GM12878 (cell line): Measurements from ENCODE around the gene TEX261. TPM values are rescaled to one million over a fixed set of nuclear protein-coding genes. Genes with fewer than 3 reads are reported as not detected.
"Not testable (repeated sequence)": the region's sequence is repeated elsewhere in the genome, so short reads cannot be mapped to it uniquely, and the experiment has no call there.

Experiments
- ATAC-seq: fragments of 200-7000 bp; cut with Tn5 transposase; 3 replicates; pipeline ENCODE4 v1.9.1; 2020; ENCODE audit warnings: mild to moderate bottlenecking, moderate library complexity
- BruUV-seq: library from RNA; stranded (reverse); fragments of 400-500 nt; replicated peaks from 2 replicates; lab custom pipeline; 2021; lab: Mats Ljungman, UMichigan
- CTCF ChIA-PET: fragments of 300-600 bp; sonication (Branson Sonifier 250); formaldehyde crosslinking; extraction: SDS; loops from one replicate; lab custom pipeline; 2021; ENCODE audit warnings: inconsistent platforms; lab: Yijun Ruan, JAX
- POLR2A ChIA-PET: fragments of 350-600 bp; formaldehyde crosslinking; extraction: SDS; loops from one replicate; lab custom pipeline; 2021; ENCODE audit warnings: inconsistent platforms; lab: Charles Lee
- RAD21 ChIA-PET: fragments of 300-600 bp; sonication (Branson Sonifier 250); formaldehyde crosslinking; loops from one replicate; lab custom pipeline; 2023; ENCODE audit warnings: antibody characterized with exemption; ENCODE audit not compliant: unreplicated experiment; lab: Charles Lee
- SMC1A ChIA-PET: fragments of 300-600 bp; sonication (Branson Sonifier 250); formaldehyde crosslinking; loops from one replicate; lab custom pipeline; 2023; ENCODE audit not compliant: unreplicated experiment, uncharacterized antibody; lab: Charles Lee
- DNase-seq: peaks from one replicate; pipeline ENCODE4 v3.0.0-alpha.2; 2011; ENCODE audit warnings: low read depth, low spot score
- FAIRE-seq: peaks from 3 replicates; lab custom pipeline; 2011; peaks lifted over from hg19 to GRCh38; lab: Jason Lieb, UNC
- H2AFZ ChIP-seq: 2 replicates; pipeline ENCODE4 v1.6.0; 2011; ENCODE audit warnings: low read depth, low read length, control low read depth; ENCODE audit not compliant: control insufficient read depth
- H3K27ac ChIP-seq: 2 replicates; pipeline ENCODE4 v1.5.1; 2011; ENCODE audit warnings: control low read depth; ENCODE audit not compliant: control insufficient read depth, insufficient read depth
- H3K27me3 ChIP-seq, 2 experiments: replicated peaks in 1 of 2; 2 replicates each; pipeline versions ENCODE4 v1.6.0 to v1.6.1; 2011; ENCODE audit warnings: low read length in 1 of 2; ENCODE audit not compliant: control insufficient read depth in 2 of 2, insufficient read depth in 2 of 2
- H3K36me3 ChIP-seq, 2 experiments: 2 replicates each; pipeline ENCODE4 v1.5.1; 2011; ENCODE audit warnings: low read length in 1 of 2; ENCODE audit not compliant: control insufficient read depth in 2 of 2, insufficient read depth in 2 of 2
- H3K4me1 ChIP-seq: 2 replicates; pipeline ENCODE4 v1.6.1; 2011; ENCODE audit warnings: mild to moderate bottlenecking, low read length, moderate library complexity, mixed read lengths; ENCODE audit not compliant: control insufficient read depth, insufficient read depth
- H3K4me2 ChIP-seq: 2 replicates; pipeline ENCODE4 v1.6.0; 2011; ENCODE audit warnings: control low read depth; ENCODE audit not compliant: control insufficient read depth, insufficient read depth
- H3K4me3 ChIP-seq: fragments of 200-600 bp; sonication (generic); 2 replicates; pipeline ENCODE4 v1.5.1; 2016
- H3K79me2 ChIP-seq: 2 replicates; pipeline ENCODE4 v1.6.0; 2011; ENCODE audit warnings: low read length; ENCODE audit not compliant: control insufficient read depth, insufficient read depth
- H3K9ac ChIP-seq: 2 replicates; pipeline ENCODE4 v1.8.0; 2011; ENCODE audit warnings: low read length, control low read depth, mixed read lengths; ENCODE audit not compliant: control insufficient read depth, insufficient read depth
- H3K9me3 ChIP-seq: replicated peaks from 3 replicates; pipeline ENCODE4 v1.5.1; 2011; ENCODE audit warnings: mild to moderate bottlenecking, low read length; ENCODE audit not compliant: control insufficient read depth, insufficient read depth
- H4K20me1 ChIP-seq: 2 replicates; pipeline ENCODE4 v1.6.0; 2011; ENCODE audit not compliant: control insufficient read depth, insufficient read depth
- BACH1 ChIP-seq: fragments of 450-650 bp; IDR thresholded peaks from 2 replicates; pipeline ENCODE4 v1.6.1; 2017; ENCODE audit warnings: mild to moderate bottlenecking, borderline replicate concordance
- CREM ChIP-seq: IDR thresholded peaks from 2 replicates; pipeline ENCODE4 v1.6.1; 2014; ENCODE audit warnings: antibody characterized with exemption, low read depth
- ZBTB11 ChIP-seq: fragments of 450-650 bp; formaldehyde crosslinking; IDR thresholded peaks from 2 replicates; pipeline ENCODE4 v1.5.0; 2022; ENCODE audit warnings: mild to moderate bottlenecking, missing genetic modification characterization
- WGBS: methylation state at CpG from one replicate; pipeline ENCODE4 v1.1.6; 2016; ENCODE audit warnings: low lambda C conversion rate; ENCODE audit not compliant: insufficient replicate concordance, insufficient coverage; ENCODE audit errors: missing lambda C conversion rate; 5-methylcytosine and 5-hydroxymethylcytosine counted together
- in situ Hi-C: fragments of 300-500 bp; cut with MboI; formaldehyde crosslinking; loops from 9 replicates; pipeline ENCODE4 v1.14.3; 2018; ENCODE audit warnings: mixed read lengths
- intact Hi-C: fragments of 100-400 bp; cut with micrococcal nuclease; formaldehyde crosslinking; loops from one replicate; pipeline ENCODE4 v1.14.2; 2022; ENCODE audit not compliant: unreplicated experiment
- polyA plus RNA-seq, 11 experiments: library from polyadenylated mRNA; depleted of rRNA in 4 of 11; unstranded in 6 of 11; stranded (reverse) in 5 of 11; fragments of >200 nt; fragmentation: Nextera tagmentation in 4 of 11; fragmentation: Illumina TruSeq in 1 of 11; extraction: Ambion mirVana in 4 of 11; extraction: Trizol in 1 of 11; gene quantifications; 1 replicate in 1 of 11; 2 replicates in 10 of 11; pipeline versions ENCODE4 v1.2.1 to v1.2.3, GENCODE V29; 2011 to 2016; ENCODE audit warnings: inconsistent platforms in 2 of 11, missing spikeins in 2 of 11, low read depth in 1 of 11
- total RNA-seq, 4 experiments: library from RNA; depleted of rRNA in 3 of 4; stranded (reverse); fragments of >200 nt in 3 of 4; fragmentation: Illumina TruSeq in 1 of 4; extraction: Trizol in 1 of 4; gene quantifications; 2 replicates each; pipeline versions ENCODE4 v1.2.1 to v1.2.3, GENCODE V29; 2013 to 2021

The TEX261 gene
- total and polyA plus RNA-seq, 10 of the 15 experiments (the other 5 are each of a cell fraction or from before 2014, with no cell fraction given) = 5.5 to 75.6 (median 40.3) TPM

- TF ChIP-seq ZBTB11 (CRISPR knock-in tag) = no peak
- TF ChIP-seq CREM = no peak
- TF ChIP-seq BACH1 = no peak
- TF ChIP-seq, all 136 proteins: peak for 0
Observed at GRCh38 chr2:71042287-71042686, 47.6 kb upstream of the TEX261 start (continued).

- WGBS = 62% methylated on average over 8 of the region's 8 CpGs
- SMC1A ChIA-PET = not testable (repeated sequence)
Observed at GRCh38 chr2:71036296-71036695, 41.6 kb upstream of the TEX261 start.

More at GRCh38 chr2:71036296-71036695, 41.6 kb upstream of the TEX261 start:
- H3K79me2 ChIP-seq, H2AFZ ChIP-seq, H3K27ac ChIP-seq, BruUV-seq, H3K4me3 ChIP-seq, H3K9ac ChIP-seq, RAD21 ChIA-PET, H4K20me1 ChIP-seq, CTCF ChIA-PET, FAIRE-seq, H3K4me2 ChIP-seq, ATAC-seq, POLR2A ChIA-PET, H3K36me3 ChIP-seq, H3K4me1 ChIP-seq, H3K9me3 ChIP-seq, intact Hi-C loops, in situ Hi-C loops, DNase-seq, H3K27me3 ChIP-seq: not testable (repeated sequence)
